HG03045 (cell line): ENCODE measurements around the gene USP40.

Source experiments
- ATAC-seq: cut with Tn5 transposase; IDR thresholded peaks from one replicate; pipeline ENCODE4 v1.9.1; 2021; ENCODE audit warnings: mild to moderate bottlenecking, moderate library complexity; ENCODE audit not compliant: unreplicated experiment

USP40 gene

GRCh38 chr2:233498126-233498525 lies 68.5 kb downstream of the USP40 start:
- ATAC-seq: no peak

GRCh38 chr2:233497692-233498091 lies 68.9 kb downstream of the USP40 start:
- ATAC-seq: no peak

GRCh38 chr2:233495503-233496496 lies 70.8 kb downstream of the USP40 start:
- no peak for ATAC-seq

- no peak for ATAC-seq
These were observed 73.8 kb downstream of the USP40 start for GRCh38 chr2:233492751-233493150.

GRCh38 chr2:233492078-233492477 lies 74.5 kb downstream of the USP40 start:
- ATAC-seq: no peak

GRCh38 chr2:233491326-233491725 lies 75.3 kb downstream of the USP40 start:
- no peak for ATAC-seq

GRCh38 chr2:233490831-233491230 lies 75.8 kb downstream of the USP40 start:
- ATAC-seq: no peak

GRCh38 chr2:233489666-233490065 lies 76.9 kb downstream of the USP40 start:
- no peak for ATAC-seq

- ATAC-seq: no peak
These were observed 77.4 kb downstream of the USP40 start for GRCh38 chr2:233489143-233489542.

- ATAC-seq: no peak
These were observed 78.7 kb downstream of the USP40 start for GRCh38 chr2:233487748-233488345.

- no peak for ATAC-seq
These were observed 79.6 kb downstream of the USP40 start for GRCh38 chr2:233486778-233487552.

GRCh38 chr2:233486357-233486756 lies 80.2 kb downstream of the USP40 start:
- ATAC-seq: no peak

- ATAC-seq: no peak
These were observed 80.9 kb downstream of the USP40 start for GRCh38 chr2:233485726-233486125.

GRCh38 chr2:233482616-233483015 lies 84.0 kb downstream of the USP40 start:
- ATAC-seq: no peak

GRCh38 chr2:233481368-233482142 lies 85.0 kb downstream of the USP40 start:
- no peak for ATAC-seq

- ATAC-seq: no peak
These were observed 85.9 kb downstream of the USP40 start for GRCh38 chr2:233480490-233481202.

- ATAC-seq: no peak
These were observed 86.7 kb downstream of the USP40 start for GRCh38 chr2:233479616-233480489.

GRCh38 chr2:233477548-233478433 lies 88.8 kb downstream of the USP40 start:
- ATAC-seq: no peak
